ENCODE results near the gene FBXL12.
A peak's percentile ranks its signal among the peaks of the same experiment; 100 is the strongest.
"Not testable (repeated sequence)": the region's sequence is repeated elsewhere in the genome, so short reads cannot be mapped to it uniquely, and the experiment has no call there.

FBXL12 gene, protein sequence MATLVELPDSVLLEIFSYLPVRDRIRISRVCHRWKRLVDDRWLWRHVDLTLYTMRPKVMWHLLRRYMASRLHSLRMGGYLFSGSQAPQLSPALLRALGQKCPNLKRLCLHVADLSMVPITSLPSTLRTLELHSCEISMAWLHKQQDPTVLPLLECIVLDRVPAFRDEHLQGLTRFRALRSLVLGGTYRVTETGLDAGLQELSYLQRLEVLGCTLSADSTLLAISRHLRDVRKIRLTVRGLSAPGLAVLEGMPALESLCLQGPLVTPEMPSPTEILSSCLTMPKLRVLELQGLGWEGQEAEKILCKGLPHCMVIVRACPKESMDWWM

DNA sequence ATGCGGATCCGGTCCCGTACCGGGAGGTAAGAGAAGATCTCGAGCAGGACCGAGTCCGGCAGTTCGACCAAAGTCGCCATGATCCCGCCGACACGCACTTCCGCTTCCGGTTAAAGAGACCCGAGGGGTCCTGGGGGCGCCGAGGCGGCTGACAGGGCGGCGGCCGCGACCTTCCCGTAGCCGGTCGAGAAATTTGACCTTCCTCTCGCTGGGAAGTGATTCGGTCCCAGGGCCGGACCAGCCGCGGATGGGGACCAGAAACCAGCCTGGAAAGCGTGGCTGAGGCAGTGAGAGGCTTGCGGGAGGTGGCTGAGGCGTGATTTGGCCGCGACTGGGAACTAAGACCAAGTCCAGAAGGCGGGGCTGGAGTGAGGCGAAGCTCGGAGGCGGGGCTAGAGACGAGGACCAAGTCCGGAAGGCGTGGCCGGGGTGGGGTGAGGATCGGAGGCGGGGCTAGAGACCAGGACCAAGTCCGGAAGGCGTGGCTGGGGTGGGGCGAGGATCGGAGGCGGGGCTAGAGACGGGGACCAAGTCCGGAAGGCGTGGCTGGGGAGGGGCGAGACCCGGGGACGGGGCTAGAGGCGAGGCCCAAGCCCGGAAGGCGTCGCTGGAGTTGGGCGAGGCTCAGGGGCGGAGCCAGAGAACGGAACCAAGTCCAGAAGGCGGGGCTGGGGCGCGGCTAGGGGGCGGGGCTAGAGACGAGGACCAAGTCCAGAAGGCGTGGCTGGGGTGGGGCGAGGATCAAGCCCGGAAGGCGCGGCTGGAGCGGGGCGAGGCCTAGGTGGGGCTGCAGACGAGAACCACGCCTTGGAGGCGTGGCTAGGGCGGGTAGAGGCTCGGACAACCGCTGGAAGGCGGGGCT is at the start of gene FBXL12:
TSS of gene FBXL12 (minus strand) at position 346 of the 862 bp plus-strand sequence. CDS start at position 80, 266 bp downstream.
- DNase-seq (ENCODE audit: low read depth) = peak; percentile 99

DNA sequence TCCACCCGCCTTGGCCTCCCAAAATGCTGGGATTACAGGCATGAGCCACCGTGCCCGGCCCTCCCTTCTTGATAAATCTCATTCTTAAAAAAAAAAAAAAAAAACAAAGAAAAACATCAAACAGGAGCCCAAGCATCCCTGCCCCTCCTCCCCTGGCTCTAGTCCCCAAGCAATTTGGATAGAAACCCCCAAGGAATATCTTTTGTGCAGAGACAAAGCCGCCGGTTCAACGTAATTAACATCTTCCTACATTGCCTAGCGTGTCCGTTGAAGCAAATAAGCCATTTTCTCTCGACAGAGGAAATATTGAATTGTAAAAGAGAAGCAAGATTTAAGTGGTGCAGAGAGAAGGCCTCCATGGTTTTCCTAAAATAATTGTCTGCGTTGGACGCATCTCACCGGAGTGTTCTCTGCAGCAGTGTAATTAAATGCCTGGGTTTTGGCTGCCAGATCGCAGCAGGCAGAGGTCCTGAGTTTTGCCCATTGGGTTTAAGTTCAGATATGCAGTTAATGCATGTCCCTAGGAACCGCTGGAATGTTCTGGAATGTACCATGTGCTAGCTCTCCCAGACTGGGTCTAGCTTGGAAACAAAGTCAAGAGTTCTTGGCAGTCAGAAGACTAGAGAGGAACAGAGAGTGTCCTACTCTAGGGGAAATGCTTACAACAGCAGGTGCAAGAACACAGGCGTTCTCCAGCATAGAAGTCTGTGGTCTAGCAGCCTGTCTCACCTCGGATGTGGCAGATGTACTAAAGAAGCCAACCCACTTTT is 47.0 kb upstream of the FBXL12 start:
- DNase-seq (ENCODE audit: low read depth) = no peak

DNA sequence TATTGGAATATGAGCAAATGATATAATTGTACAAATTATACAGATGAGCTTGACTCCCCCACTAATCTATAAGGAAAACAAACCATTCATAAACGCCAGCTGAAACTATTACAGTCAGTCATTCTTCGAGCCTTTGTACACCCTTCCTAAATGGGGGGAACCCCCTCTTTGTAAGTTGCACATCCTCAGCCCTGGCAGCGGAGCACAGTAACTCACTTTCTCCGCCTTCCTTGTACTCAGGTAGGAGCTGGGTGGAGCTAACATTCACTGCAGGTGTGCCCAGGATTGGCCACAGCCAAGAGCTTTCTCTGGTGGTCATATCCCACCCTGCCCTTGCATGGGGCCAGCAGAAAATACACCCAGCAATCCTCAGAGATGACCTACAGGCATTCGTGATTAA is 44.9 kb upstream of the FBXL12 start:
- DNase-seq (ENCODE audit: low read depth) = no peak

DNA sequence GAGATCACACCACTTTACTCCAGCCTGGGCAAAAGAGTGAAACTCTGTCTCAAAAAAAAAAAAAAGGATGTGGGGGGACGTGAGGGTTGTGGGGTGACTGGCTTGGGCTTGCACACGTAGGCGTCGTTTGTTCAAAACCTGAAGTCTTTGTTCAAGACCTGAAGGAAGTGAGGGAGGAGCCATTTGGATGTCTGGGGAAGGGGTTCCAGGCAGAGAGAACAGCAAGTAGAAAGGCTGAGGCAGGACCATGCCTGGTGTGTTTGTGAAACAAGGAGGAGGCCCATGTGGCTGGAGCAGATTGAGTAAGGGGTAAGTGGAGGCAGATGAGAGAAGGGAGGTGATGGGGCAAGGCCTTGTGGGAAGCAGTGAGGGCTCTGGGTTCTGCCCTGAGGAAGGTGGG is 44.1 kb upstream of the FBXL12 start:
- DNase-seq (ENCODE audit: low read depth) = no peak

DNA sequence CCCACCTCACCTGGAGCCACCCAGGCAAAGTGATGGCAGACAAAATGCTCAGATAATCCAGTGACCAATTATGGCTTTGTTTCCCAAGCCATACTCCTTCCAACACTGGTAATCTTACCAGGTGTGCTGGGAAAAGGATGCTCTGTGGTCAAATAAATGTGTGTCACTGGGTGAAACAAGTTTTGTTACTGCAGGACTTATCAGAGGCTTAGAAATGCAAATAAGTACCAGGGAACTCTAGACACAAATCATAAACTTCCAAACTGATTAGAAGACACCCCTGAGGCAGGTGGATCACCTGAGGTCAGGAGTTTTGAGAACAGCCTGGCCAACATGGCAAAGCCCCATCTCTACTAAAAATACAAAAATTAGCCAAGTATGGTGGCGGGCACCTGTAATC is 42.6 kb upstream of the FBXL12 start:
- no peak for DNase-seq (ENCODE audit: low read depth)

DNA sequence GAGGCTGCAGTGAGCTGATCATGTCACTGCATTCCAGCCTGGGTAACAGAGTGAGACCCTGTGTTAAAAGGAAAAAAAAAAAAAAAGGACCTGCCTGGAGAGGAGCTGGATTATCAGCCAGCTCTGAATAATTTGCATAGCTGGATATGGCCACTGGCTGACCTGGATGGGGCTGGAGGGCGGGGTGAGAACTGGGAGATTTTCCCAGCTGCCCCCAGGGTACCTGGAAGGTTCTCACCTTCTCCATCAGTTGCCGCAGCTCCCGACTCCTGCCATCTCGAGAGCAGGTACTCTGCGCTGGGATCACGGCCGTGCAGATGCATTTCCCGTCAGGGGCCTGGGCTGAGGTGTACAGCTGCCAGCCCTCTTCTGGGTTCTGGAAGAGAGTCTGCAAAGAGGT is 41.5 kb upstream of the FBXL12 start:
- DNase-seq (ENCODE audit: low read depth) = no peak

DNA sequence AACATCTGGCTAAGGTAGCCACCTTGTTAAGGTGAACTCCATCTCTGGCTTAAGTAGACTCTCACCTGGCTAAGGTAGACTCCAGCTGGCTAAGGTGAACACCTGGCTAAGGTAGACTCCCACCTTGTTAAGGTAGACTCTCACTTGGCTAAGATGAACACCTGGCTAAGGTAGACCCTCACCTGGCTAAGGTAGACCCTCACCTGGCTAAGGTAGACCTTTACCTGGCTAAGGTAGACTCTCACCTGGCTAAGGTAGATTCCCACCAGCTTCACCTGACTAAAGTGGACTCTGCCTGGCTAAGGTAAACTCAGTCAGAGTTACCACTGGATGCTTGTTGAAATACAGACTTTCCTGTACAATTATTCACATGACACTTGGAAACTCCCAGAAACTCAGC is 39.9 kb upstream of the FBXL12 start:
- DNase-seq (ENCODE audit: low read depth) = no peak

DNA sequence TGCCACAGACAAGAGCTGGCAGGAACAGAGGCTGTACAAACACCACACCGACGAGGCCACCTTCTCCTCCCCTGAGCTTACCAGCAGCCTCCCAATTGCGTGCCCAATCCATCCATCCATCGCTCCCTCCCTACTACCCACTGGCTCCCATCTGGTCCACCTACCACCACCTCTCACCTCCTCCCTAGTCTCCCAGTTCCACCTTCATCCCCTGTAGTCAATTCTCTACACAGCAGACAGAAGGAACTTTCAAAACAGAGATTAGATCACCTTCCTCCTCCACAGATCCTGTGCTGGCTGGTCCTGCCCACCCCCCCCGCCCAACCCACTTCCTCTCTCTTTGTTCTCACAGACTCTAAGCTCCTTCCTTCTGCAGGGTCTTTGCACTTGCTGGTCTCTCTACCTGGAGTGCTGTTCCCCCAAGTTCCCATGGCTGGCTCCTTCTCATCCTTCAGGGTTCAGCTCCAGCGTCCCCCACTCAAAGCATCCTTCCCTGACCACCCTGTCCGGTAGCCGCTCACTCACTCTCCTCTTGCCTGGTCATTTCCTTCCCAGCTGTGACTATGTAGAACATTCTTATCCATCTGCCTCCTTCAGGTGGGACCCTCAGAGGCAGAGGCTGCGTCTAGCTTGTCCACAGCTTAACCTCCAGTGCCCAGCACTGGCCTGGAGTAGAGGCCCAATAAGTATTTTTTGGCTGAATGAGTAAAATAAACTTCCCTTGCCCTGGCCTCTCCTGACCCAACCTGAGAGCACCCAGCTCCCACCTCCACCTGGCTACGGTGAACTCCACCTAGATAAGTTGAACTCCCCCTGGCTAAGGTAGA is 39.3 kb upstream of the FBXL12 start:
- DNase-seq (ENCODE audit: low read depth) = no peak

DNA sequence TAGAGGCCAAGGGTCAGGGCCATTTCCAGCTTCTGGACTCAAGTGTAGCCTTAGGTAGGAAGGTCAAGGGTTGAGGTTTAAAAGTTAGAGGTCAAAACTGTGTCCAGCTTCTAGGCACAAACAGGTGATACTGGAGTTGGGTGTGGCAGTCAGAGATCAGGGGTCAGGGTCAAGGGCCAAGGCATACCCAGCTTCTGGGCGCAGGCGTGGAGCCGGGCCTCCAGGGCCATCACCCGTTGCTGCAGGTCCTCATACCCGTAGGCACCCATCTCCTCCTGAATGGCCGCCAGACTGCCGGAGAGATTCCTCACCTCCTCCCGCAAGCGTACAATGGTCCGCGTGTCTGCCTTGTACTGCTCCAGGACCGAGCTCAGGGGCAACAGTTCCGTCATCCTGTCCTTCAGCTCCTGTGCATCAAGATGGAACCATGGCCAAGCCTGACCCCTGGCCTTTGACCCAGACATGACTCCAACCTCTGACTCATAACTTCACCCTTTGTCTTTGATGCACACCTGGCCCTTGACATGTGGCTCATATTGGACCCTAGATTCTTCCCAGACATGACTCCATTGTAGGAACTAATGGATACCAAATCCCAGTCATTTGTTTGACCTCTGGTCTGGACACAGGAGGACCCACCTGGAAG is 38.3 kb upstream of the FBXL12 start:
- DNase-seq (ENCODE audit: low read depth) = no peak

DNA sequence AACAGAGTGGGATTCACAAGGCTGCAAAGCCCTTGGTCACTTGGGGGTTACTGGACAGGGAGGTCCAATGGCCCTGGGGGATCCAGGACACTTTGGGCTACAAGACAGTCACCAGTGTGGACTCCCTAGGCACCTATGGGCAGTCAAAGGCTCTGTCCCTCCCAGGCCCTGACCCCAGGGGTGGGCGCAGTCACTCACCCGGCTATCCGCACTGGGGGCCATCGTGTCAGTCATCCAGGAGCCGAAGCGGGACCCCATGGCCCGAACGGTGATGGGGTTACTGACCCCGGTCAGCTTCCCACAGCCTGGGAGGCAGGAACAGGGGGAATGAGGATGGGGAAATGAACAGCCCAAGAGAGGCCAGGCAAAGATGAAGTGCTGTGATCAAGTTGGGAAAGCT is 37.7 kb upstream of the FBXL12 start:
- DNase-seq (ENCODE audit: low read depth) = no peak

DNA sequence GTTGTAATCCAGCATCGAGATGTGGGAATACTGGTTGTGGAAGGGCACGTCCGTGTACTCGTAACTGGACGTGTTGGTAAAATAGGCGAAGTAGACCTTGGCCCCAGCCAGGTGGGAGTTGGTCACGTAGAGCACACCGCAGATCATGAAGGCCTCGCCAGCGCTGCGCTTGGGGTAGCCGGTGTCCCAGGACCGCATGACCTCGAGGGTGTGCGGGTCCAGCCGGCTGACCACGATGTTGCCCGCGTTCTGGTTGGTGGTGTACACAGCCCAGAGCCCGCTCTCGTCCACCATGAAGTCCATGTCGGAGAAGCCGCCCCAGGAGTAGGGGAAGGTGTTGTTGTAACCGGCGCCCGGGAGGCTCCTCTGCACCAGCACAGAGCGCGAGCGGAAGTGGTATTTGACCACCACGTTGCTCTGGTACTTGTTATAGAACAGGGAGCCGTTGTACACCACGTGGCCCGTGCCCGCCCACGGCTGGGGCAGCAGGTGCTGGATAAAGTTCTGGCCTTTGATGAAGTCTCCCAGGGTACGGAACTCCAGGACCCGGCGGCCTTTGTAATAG is 35.5 kb upstream of the FBXL12 start:
- DNase-seq (ENCODE audit: low read depth) = no peak

DNA sequence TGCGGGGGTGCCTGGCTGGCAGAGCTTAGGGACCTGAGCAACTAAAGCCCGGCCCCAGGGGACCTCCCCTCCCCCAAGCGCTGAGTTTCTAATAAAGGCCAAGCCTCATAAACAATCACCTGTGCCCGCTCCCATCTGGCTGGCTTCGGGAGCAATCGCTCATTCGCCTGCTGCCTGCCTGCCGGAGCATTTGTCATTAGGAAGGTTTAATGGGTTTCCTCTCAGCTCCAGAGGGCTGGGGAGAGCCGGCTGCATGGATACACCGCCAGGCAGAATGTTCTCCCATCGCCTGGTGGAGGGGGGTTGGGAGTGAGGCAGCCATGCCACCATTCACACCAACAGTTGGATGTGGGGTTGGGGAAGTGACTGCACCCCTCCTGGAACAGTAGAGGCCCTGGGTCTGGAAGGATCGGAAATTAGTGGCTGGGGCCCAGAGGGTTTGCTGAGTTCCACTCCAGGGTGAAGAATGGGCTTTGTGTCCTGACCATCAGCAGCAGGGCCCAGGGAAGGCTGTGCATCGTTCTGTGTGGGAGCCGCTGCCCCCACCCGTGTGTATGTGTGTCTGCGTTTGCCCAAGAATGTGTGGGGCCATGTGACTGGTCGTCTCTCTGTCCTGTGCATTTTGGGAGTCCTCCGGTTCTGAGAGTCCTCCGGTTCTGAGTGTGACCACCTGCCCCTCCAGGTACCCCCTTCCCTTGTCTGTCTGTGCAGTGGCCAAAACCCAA is 31.5 kb upstream of the FBXL12 start:
- no peak for DNase-seq (ENCODE audit: low read depth)

DNA sequence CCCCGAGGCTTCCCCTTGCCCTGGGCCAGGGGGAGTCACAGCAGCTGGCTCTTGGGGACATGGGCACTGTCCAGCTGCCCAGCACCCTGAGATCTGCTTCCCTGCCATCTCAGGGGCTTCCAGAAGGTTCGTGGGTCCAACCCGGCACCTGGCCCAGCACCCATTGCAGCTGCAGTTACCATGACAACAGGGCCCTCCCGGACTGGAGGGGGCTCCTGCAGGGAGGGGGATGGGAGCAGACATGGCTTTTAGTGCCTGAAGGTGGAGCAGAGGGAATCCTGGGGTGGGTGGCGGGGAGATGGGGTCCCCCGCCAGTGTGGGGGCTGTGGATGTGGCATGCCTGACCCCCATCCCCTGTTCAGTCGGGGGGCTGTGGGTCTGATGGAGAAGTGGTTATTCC is 30.9 kb upstream of the FBXL12 start:
- DNase-seq (ENCODE audit: low read depth) = no peak

DNA sequence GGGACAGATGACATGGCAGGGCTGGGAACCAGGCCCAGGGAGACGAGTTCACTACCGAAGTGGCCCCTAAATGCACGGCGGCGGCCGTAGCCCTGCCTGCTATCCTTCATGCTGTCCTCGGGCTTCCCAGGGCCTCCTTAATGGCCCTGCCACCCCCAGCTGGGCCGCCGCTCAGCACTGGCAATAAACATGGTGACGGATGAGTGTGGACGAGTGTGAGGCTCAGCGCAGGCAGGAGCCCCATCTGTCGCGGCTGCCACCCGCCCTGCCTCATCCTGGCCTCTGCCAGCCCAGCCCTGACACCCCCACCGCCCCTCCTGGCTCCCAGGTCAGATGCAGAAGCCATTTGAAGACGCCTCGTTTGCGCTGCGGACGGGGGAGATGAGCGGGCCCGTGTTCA is 29.9 kb upstream of the FBXL12 start:
- no peak for DNase-seq (ENCODE audit: low read depth)

DNA sequence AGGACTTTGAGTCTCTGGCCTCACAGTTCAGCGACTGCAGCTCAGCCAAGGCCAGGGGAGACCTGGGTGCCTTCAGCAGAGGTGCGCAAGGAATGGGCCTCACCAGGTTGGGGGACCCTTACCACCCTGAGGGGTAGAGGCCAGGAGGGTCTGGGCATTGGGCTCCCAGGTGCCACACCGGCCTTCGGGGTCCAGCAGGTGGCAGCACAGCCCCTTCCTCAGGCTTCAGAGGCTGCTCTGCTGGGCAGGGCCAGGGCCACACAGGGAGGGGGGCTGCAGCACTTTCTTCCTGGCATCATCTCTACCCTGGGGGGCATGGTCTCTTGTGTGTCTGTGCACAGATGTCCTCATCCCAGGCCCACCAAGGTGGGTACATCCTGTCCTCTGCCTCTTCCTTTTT is 29.2 kb upstream of the FBXL12 start:
- DNase-seq (ENCODE audit: low read depth) = no peak

DNA sequence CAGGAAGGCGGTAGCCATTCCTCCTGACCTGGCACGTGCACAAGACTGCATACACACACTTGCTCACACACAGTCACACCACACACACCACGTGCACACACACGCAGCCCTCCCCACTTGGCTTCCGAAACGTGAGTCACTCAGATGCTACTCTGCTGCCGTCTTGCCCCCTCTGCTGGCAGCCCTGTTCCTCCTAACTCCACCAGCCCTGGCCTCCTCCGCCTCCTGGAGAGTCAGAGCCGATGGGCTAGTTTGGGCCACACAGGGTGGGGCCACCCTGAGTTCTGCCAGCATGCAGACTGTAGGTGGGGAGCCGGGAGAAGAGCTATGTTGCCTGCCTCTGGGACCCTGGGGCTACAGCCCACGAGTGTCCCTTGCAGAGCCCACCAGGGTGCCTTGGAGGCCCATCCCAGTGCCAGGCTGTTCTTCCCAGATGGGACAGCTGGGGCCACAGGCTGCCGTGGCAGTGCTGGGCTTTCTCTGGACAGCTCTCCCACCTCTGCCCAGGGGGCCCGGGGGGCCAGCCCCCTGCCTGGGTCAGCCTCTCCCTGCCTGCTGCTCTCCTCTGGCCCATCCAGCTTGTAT is 28.3 kb upstream of the FBXL12 start:
- peak; percentile 78 for DNase-seq (ENCODE audit: low read depth)

DNA sequence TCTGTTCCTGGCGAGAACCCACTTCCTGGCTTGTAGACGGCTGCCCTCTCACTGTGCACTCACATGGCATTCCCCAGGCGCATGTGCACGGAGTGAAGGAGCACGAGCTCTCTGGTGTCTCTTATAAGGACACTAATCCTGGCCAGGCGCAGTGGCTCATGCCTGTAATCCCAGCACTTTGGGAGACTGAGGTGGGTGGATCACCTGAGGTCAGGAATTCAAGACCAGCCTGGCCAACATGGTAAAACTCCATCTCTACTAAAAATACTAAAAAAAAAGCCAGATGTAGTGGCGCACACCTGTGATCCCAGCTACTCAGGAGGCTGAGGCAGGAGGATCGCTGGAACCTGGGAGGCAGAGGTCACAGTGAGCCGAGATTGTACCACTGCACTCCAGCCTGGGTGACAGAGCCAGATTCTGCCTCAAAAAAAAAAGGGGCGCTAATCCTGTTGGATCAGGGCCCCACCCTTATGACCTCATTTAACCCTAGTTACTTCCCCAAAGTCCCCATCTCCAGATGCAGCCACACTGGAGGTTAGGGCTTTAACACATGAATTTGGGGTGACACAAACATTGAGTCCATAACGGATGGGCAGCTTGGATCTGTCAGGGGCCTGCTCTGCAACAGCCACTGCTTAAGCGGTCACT is 24.9 kb upstream of the FBXL12 start:
- not testable (repeated sequence) for DNase-seq (ENCODE audit: low read depth)

DNA sequence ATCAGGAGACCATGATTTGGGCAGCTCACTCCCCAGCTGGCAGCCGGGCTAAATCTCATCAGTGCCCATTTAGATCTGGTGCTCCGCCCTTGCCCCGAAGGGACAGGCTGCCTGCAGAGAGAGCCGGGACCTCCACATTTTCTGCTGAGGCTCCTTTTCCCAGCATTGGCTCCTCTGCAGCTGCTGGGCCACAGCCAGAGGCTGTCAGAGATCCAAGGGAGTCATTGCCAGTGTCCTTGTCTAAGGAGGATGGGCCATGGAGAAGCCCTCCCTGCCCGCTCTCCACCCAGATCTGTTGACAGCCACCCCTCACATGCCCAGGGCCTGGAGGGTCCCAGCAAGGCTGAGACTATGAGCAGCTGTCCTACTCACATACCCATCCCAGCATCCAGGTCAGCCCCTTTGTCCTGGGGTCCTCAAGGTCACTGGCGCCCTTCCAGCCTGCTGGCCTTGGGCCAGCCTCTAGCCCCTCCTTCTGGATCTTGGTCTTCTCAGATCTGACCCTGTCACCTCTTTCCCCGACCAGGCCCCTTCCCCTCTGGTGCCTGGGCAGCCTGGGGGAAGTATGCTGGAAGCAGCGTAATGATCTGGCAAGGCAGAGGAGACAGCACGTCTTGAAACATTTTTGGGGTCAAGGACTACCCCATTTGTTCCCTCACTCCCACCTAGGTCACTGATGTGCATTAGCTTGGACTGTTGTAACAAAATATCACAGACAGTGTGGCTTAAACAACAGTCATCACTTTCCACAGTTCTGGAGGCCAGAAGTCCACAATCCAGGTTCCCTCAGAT is 24.2 kb upstream of the FBXL12 start:
- no peak for DNase-seq (ENCODE audit: low read depth)

DNA sequence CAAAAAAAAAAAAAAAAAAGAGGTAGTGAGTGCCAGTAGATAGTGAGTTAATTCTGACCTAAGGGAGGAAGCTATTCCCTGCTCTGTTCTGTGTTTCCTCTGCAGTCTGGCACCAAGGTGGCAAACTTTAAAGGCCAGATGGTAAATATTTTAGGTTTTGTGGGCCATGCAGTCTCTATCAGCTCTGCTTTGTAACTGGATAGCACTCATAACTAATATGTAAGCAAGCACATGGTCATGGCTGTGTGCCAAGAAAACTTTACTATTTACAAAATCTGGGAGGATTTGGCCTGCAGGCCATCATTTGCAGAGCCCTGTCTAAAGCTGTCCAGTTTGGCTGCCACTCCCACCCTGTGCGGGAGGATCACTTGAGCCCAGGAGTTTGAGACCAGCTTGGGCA is 20.5 kb upstream of the FBXL12 start:
- DNase-seq (ENCODE audit: low read depth) = no peak

Data from HS-5 (cell line).